ENCODE data around the gene TMED3.

GRCh38 chr15:79310985-79311900, at the start of gene TMED3:
- TF ChIP-seq CTCF (IDR thresholded peaks at IDR 0.05; ENCODE audit: poor library complexity) = peak; percentile 43
- no peak for TF ChIP-seq EZH2 (IDR thresholded peaks at IDR 0.05; ENCODE audit: borderline replicate concordance)
- no peak for TF ChIP-seq EZH2phosphoT487 (IDR thresholded peaks at IDR 0.05; ENCODE audit: low read depth, severe bottlenecking, unreplicated experiment)

Measured in hepatocyte (in vitro differentiated cells).